Measurements from ENCODE around the gene APEX1. TPM values are rescaled to one million over a fixed set of nuclear protein-coding genes. Genes with fewer than 3 reads are reported as not detected.

Gene APEX1
- total and polyA plus RNA-seq, 2 of the 8 experiments (the other 6 are each of a cell fraction or from before 2014, with no cell fraction given), result 384 to 700 TPM

DNA sequence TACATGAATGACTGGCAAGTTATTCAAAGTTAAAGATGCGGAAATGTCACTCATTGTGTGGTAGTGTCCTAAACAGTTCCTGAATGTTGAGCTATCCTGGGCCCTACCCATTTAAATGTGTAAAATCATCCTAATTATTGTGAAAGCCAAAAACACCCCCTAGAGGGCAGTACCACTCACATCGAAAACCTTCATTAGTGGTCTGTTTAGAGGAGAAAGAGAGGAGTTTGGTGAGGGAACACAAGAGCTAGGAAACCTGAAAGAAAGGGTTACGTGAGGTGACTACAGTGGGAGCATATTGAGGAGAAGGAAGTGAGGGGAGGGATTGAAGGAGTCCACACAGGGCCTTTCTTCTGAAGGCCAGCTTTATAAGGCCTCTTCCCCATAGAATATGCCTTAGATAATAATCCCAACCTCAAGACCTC is 39.2 kb upstream of the APEX1 start:
- no peak overlapping the region for H3K23ac ChIP-seq (ENCODE audit: insufficient read length)
- H3K56ac ChIP-seq (replicated peaks; ENCODE audit: insufficient read length, low read depth, low read length), result no peak overlapping the region
- no peaks in the 10 kb centered on the region for H3K9me3 ChIP-seq (ENCODE audit: insufficient read depth in 2 of 2, low read depth in 1 of 2, low read length in 1 of 2)
- no peaks in the 10 kb centered on the region for H4K20me1 ChIP-seq (replicated peaks in 1 of 2; ENCODE audit: control insufficient read depth in 1 of 2, insufficient read depth in 2 of 2, low read length in 2 of 2)
- H3K27ac ChIP-seq (ENCODE audit: low read depth, low read length), result no peak overlapping the region
- peaks cover 7% of the 10 kb centered on the region for H3K23me2 ChIP-seq (ENCODE audit: low read depth, low read length)
- no peak overlapping the region for H3K14ac ChIP-seq (ENCODE audit: insufficient read length)
- no peak overlapping the region for H2AK5ac ChIP-seq (ENCODE audit: low read depth, low read length)
- no peak overlapping the region for H2BK15ac ChIP-seq (ENCODE audit: low read length)
- ChIA-PET POLR2A (ENCODE audit: partially characterized antibody) (interaction anchor here (0.9 to 3.4 kb wide), 6 partner anchors 19 to 73 kb away, joined by 3 to 23 read pairs (median 4); partner anchors contain the start of genes APEX1, OSGEP, PARP2 and PNP), CTCF (ENCODE audit: partially characterized antibody) (interaction anchor here (0.7 to 3.7 kb wide), 32 partner anchors 9 to 600 kb away, joined by 3 to 35 read pairs (median 5); partner anchors contain the start of genes APEX1, KLHL33 and PNP)
- H3K79me2 ChIP-seq (ENCODE audit: control insufficient read depth in 1 of 2, insufficient read depth in 2 of 2, low read length in 2 of 2), result no peaks in the 10 kb centered on the region; a peak in 1 of 4 replicates
- H3K18ac ChIP-seq (ENCODE audit: extremely low read depth, low read length), result no peak overlapping the region
- no peak overlapping the region for H3K4me2 ChIP-seq (ENCODE audit: insufficient read depth in 1 of 2, low read depth in 2 of 2, low read length in 2 of 2)
- no peak overlapping the region for H2BK5ac ChIP-seq (ENCODE audit: low read depth, low read length)
- no peak overlapping the region for H2BK12ac ChIP-seq (ENCODE audit: low read depth, low read length)
- 0 out of 2 replicates have a peak, but pooled peaks cover 3% of the 10 kb centered on the region for H3K79me1 ChIP-seq (ENCODE audit: low read depth, low read length)
- no peak overlapping the region for H2AFZ ChIP-seq (ENCODE audit: low read length)
- no peak overlapping the region for H3K9ac ChIP-seq (replicated peaks in 1 of 4; ENCODE audit: extremely low read depth in 1 of 4, low read depth in 3 of 4, low read length in 3 of 4)
- no peak overlapping the region for H4K91ac ChIP-seq (replicated peaks; ENCODE audit: insufficient read length, low read length)
- no peaks in the 10 kb centered on the region for H3K36me3 ChIP-seq (ENCODE audit: control insufficient read depth in 2 of 4, insufficient read depth in 4 of 4, low read length in 3 of 4)
- H4K5ac ChIP-seq (ENCODE audit: insufficient read length, low read depth, low read length), result no peak overlapping the region
- 48% methylated on average over 3 of the region's 3 CpGs; no CpG with 5 or more reads in 1 of the 2 experiments for WGBS, 2 experiments (ENCODE audit: extremely low coverage in 1 of 2, insufficient coverage in 1 of 2, insufficient read length in 1 of 2, insufficient replicate concordance in 2 of 2, low coverage in 1 of 2, low lambda C conversion rate in 2 of 2, missing lambda C conversion rate in 1 of 2)
- H3K4ac ChIP-seq (replicated peaks; ENCODE audit: insufficient read length, low read depth, low read length), result no peak overlapping the region
- H4K8ac ChIP-seq (ENCODE audit: extremely low read depth, insufficient read depth, low read length), result no peak overlapping the region
- no peak overlapping the region for H3K4me3 ChIP-seq (ENCODE audit: extremely low read depth in 1 of 4, insufficient read depth in 2 of 4, low read depth in 3 of 4, low read length in 4 of 4)
- FAIRE-seq (no peak), DNase-seq (ENCODE audit: low read depth in 1 of 2, low spot score in 2 of 2) (no peak)
- no peak overlapping the region for H2BK120ac ChIP-seq (replicated peaks; ENCODE audit: low read depth, low read length)
- H3K4me1 ChIP-seq (replicated peaks in 1 of 4; ENCODE audit: control insufficient read depth in 3 of 4, insufficient read depth in 4 of 4, low read length in 3 of 4), result peaks cover 0 to 5% (median 3%) of the 10 kb centered on the region in 4 experiments; a peak in 3 of 7 replicates
- H2BK20ac ChIP-seq (ENCODE audit: low read length), result 0 out of 2 replicates have a peak overlapping the region, but pooled peaks have one; percentile 61
- H3K27me3 ChIP-seq (replicated peaks in 1 of 4; ENCODE audit: control insufficient read depth in 3 of 4, extremely low read depth in 1 of 4, insufficient read depth in 3 of 4, low read length in 3 of 4), result no peaks in the 10 kb centered on the region
- no peak for TF ChIP-seq MAFK (IDR thresholded peaks at IDR 0.05; ENCODE audit: low read depth, low read length)
- TF ChIP-seq, protein P1, sequence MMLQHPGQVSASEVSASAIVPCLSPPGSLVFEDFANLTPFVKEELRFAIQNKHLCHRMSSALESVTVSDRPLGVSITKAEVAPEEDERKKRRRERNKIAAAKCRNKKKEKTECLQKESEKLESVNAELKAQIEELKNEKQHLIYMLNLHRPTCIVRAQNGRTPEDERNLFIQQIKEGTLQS (IDR thresholded peaks at IDR 0.05; ENCODE audit: insufficient read depth, low read depth, low read length), result no peak
- TF ChIP-seq BACH1 (IDR thresholded peaks at IDR 0.05; ENCODE audit: low read length), result no peak
- no peak for TF ChIP-seq CBX5 (IDR thresholded peaks at IDR 0.05; ENCODE audit: low read depth, low read length)
- no peak for TF ChIP-seq HDAC6 (IDR thresholded peaks at IDR 0.05; ENCODE audit: low read depth, low read length)
- TF ChIP-seq CEBPB (IDR thresholded peaks at IDR 0.05; ENCODE audit: low read depth, low read length), result 0 out of 2 replicates have a peak, but pooled peaks have one; percentile 25
- TF ChIP-seq HDAC2 (IDR thresholded peaks at IDR 0.05; ENCODE audit: borderline replicate concordance in 1 of 2, low read depth in 2 of 2, low read length in 2 of 2), result no peak
- TF ChIP-seq CBX8 (IDR thresholded peaks at IDR 0.05; ENCODE audit: borderline replicate concordance, low read depth, low read length), result no peak
- no peak for TF ChIP-seq KDM1A (IDR thresholded peaks at IDR 0.05; ENCODE audit: borderline replicate concordance, low read length)
- TF ChIP-seq CTBP2 (IDR thresholded peaks at IDR 0.05; ENCODE audit: borderline replicate concordance, insufficient read depth, insufficient read length, low read length), result no peak
- TF ChIP-seq, protein P2, sequence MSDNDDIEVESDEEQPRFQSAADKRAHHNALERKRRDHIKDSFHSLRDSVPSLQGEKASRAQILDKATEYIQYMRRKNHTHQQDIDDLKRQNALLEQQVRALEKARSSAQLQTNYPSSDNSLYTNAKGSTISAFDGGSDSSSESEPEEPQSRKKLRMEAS (IDR thresholded peaks at IDR 0.05), result no peak
- TF ChIP-seq SUZ12 (IDR thresholded peaks at IDR 0.05; ENCODE audit: low read length), result no peak
- no peak for TF ChIP-seq KDM5A (IDR thresholded peaks at IDR 0.05; ENCODE audit: low read length)
